GM20000 (cell line): ENCODE data around the gene CEND1.
A peak's percentile ranks its signal among the peaks of the same experiment; 100 is the strongest.

Experiments
- DNase-seq: peaks from one replicate; pipeline ENCODE4 v3.0.0; 2012; ENCODE audit warnings: low spot score
- CTCF ChIP-seq: IDR thresholded peaks from 2 replicates; pipeline ENCODE4 v1.5.1; 2012; ENCODE audit warnings: mild to moderate bottlenecking, control low read depth; ENCODE audit errors: extremely low read depth, missing control alignments

CEND1 gene

GRCh38 chr11:796565-797295 lies 6.8 kb upstream of the CEND1 start:
- no peak for TF ChIP-seq CTCF
- no peak for DNase-seq

DNA sequence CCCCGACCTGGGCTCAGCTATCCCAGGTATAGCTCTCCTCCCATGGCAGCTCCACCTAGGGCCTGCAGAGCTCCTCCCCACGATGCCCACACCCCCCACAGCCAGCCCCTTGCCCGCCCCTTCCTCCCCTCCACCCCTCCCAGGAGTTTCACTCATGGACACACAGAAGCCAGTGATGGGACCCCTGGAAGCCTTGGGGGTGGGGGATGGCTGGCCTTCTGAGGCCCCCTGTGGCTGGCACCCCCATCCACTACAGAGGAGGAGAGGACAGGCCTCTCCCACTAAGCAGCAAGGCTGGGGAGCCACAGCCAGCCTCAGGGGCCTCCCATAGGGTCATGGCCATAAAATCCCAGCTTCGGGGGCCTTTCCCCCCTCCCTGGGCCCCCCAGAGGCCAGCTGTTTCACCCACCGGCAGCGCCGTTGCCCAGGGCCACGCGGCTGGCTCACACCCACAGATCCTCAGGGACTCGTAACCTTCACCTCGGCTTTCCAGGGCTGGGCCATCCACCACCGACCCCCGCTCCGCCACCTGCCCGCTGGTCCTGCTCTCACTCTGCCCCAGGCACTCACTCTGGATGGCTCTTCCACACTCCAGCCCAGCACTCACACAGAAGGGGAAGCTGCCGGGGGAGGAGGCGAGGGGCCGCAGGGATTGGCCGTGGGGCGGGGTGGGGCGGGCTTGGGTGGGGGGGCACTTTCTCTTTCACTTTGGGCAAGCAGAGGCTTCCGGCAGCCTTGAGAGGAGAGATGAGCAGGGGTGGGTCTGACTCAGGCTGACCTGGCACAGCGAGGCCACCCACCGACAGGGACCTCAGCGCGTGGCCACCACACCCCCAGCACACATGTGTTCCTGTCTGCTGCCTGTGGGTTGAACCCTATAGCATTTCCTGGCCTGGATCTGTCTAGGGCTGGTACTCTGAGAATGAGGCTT lies 6.0 kb upstream of the CEND1 start:
- DNase-seq: peak; percentile 96
- TF ChIP-seq CTCF: no peak

DNA sequence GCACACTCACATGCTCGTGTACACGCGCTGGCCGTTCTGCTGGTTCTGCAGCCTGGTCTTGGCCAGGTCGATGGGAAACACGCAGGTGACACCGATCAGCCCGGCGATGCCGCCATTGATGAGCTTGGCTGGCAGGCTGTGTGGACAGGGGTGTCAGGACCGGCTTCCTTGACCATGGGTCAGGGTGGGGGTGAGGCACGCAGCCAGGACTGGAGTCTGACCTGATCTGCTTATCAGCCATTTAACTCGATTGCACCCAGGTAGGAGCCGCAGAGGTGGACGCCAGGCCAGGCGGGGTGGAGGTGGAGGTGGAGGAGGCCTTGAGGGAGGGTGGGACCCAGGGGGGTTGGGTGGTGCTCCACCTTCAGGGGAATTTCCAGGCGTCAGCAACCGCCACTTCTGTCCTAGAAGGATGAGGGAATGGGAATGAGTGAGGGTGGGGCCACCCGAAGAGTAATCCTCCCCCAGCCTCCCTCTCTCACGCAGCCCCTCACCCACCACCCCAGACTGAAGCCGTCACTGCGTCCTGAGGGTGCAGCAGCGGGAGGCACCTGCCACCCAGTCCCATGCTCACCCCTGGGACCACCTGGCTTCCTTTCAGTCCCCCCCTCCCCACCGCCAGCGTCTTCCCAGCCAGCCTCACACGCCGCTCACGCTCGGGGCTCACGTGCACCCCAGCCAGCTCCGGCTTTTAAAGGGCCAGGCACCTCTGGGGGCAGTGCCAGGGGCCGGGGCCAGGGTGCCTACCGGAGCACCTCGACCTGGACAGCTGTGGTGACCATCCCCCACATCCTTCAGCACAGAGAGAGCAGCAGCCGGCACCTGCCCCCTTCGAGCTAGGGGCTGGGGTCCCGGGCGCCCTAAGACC lies 5.1 kb upstream of the CEND1 start:
- DNase-seq: no peak
- TF ChIP-seq CTCF: no peak

DNA sequence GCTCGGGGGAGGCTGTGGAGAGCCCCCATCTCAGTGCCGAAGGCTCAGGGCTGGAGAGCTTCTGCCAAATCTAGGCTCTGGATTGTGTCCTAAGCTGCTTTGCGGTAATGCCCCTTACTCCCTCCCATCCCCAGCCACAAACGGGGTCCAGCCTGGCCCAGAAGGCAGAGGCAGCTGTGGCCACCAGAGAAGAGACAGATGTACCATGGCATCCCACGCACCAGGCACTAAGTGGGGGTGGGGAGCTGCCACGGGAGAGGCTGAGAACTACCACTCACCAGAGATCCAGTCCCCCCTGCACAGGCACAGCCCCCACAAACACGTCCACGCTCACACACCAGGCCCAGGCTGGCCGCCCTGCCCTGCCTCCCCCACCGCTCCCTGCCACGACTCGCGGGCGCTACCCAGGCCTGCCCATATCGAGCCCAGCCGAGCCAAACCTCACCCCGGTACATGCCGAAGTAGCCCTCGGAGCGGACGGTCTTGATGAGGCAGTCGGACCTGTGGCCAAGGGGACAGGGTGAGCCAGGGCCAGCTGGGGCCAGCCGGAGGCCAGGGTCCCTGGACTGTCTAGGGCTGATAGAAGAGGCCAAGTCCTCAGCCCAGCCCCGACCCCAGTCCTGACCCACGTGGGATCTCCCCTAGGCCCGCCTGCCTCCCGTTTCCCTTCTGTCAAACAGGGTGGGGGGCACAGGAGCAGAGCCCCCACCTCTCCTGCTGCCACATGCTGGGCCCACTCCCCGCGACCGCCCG lies 4.3 kb upstream of the CEND1 start:
- no peak for DNase-seq
- TF ChIP-seq CTCF: no peak

DNA sequence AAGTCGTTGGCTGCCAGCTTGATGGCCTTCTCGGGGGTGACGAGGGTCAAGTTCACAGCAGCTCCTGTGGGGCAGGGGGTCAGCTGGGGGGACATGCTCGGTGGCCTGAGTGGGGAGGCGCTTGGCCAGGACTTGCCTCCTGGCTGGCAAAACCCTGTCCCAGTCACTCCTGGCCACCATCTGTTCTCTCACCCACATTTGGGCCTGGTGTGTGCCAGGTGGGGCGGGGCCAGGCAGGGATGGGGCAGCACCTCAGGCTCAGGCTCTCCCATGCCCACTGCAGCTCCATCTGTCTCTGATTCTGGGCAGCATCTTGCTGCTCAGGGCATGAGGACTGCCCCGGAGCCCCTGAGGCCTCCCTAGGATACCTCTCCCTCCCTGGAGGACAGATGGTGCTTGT lies 3.7 kb upstream of the CEND1 start:
- no peak for DNase-seq
- no peak for TF ChIP-seq CTCF

GRCh38 chr11:792873-793272 lies 3.0 kb upstream of the CEND1 start:
- no peak for DNase-seq
- TF ChIP-seq CTCF: no peak
